GM18868 (cell line): ENCODE measurements around the gene APEH.
"Not testable (repeated sequence)": the region's sequence is repeated elsewhere in the genome, so short reads cannot be mapped to it uniquely, and the experiment has no call there.

Experiments used
- ATAC-seq: cut with Tn5 transposase; IDR thresholded peaks from one replicate; pipeline ENCODE4 v1.9.1; 2021; ENCODE audit warnings: mild to moderate bottlenecking, moderate library complexity; ENCODE audit not compliant: unreplicated experiment

Gene APEH

DNA sequence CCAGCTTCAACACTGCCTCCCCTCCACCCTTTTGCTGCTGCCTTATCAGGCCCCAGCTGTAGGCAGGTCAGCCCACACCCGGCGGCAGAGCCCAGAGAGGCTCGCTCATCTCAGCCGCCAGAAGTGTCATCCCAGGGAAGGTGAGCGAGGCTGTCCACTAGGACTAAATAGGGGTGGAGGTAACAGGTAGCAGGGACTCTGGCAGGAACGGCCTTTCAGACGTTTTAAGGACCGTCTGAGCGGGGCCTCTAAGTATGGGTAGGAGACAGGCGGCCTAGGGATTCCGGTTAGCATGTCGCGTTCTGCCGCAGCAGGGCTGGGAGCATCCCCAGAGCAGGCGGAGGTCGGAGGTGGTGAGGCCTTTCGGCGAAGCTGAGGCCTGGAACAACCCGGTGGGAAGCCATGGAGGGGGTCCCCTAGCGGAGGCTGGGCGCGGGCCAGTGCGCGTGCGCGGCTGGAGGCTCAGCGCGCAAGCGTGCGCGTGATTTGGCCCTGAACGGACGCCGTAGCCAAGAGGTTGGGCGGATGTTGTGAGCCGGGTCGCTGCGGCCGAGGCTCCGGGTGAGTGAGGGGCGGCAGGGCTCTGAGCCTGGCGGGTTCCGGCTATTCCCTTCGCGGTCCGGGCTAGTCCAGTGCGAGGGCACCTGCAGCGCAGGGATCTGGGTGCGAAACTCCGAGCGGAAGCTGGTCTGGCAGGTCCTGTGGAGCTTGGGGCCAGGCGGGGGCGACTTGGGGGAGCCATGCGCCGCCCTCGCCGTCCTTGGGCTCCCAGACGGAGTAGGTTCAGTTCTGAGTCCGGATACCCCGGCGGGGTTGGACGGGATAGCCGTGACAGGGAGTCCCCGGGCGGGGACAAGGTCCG is 15.1 kb downstream of the APEH start, which contains the start of the genes MST1 and RNF123:
Gene MST1, minus strand, starts transcription at position 429 of the 862 bp plus-strand sequence. CDS start 783 bp downstream, outside the sequence.
Gene RNF123, plus strand, starts transcription at position 512 of the 862 bp plus-strand sequence. CDS start 1,609 bp downstream, outside the sequence.
- ATAC-seq: peak; percentile 59

GRCh38 chr3:49689908-49690624 is 15.9 kb downstream of the APEH start:
- ATAC-seq: peak; percentile 5

DNA sequence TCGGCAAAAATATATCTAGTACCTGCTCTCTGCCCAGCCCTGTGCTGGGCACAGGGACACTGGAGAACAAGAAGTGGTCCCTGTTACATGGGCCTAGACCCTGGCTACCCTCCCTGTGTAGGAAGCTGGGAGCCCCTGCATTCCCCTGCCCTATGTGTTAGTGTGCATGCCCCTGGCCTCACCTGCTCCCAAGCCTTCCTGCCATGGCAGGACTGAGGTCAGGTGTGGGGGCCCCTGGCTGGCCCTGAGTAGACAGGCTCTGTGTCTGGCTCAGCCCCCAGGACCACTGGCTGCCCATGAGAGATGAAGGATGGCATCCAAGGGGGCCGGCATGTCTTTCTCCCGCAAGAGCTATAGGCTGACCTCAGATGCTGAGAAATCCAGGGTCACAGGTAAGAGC is 16.7 kb downstream of the APEH start:
- not testable (repeated sequence) for ATAC-seq

GRCh38 chr3:49691481-49691880 is 17.3 kb downstream of the APEH start:
- not testable (repeated sequence) for ATAC-seq

DNA sequence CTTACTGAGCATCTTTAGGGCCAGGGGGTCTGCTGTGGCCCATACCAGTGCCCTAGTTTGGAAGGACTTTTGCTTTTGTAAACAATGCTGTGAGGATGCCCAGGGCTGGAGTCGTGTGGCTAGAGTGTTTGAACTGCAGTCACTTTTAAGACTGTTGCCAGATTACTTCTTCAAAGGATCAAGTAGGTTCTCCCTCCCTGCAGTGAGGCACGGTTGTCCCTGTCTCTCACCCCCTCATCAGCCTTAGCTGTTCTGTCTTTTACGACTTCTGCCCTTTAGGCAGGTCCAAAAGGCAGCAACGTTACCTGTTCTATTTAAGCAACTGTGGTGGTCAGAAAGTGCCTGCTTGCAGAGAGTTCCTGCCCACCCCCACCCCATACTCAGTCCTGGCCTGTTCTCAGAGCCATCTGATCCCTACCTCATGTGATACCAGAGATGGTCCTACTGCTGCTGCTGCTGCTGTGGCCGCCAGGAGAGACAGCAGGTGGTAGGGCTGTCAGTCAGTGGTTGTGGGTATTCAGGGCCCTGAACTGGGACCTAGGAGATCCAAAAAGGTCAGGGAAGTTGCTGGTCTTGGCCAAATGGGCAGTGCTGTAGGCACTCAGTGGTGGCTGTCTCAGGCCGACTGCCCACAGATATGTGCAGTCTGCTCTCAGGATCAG is 20.4 kb downstream of the APEH start:
- not testable (repeated sequence) for ATAC-seq

DNA sequence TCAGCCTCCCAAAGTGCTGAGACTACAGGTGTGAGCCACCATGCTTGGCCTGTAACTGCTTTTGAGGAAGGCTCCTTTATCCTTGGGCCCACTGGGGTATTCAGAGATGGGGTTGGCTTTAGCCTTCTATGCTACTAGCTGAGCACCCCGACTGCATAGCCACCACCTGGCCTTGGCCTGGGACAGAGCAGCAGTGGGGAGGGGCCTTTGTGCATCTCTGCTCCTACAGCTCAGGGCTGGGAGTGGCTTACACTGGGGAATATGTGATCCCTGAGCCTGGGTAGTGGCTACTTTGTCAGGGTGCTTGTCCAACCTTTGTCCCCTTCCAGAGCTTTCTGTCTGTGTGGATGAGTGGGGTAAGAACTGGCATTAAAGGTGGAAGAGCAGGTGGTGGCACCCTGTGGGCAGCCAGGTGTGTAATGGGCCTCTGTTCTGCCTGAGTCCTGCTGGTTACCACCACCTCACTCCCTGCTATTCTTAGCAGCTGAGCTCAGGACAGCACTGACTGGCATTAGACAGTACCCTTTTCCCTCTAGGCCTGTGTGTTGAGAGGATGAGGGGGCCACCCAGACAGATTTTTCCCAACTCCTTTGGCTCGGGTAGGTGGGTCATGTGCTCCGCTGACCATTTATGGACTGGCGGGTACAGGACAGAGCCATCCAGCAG is 21.3 kb downstream of the APEH start:
- ATAC-seq: not testable (repeated sequence)

DNA sequence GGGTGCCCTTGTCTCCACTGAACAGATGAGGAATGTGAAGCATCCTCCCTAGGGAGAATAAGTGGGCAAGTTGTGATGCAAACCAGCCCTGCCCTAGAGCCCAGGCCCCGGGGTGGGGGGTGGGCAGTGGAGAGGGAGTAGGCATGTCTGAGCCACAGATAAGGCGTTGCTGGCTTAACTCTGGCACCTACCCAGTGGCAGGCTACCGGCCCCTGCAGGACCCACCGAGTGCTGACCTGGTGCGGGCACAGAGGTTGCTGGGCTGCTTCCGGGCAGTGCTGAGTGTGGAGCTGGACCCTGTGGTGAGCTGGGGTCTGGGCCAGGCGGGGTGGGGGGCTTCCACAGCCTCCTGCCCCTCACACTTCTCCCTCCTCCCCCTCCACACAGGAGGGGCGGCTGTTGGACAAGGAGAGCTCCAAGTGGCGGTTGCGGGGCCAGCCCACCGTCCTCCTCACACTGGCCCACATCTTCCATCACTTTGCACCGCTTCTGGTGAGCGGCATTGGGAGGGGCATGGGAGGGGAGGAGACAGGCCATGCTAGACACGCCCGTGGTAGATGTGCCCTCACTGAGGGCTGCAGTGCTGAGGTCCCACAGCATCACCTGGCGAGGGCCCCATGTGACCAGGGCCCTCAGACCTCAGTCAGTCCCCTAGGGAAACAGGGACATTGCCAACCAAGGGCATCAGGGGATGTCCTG is 25.3 kb downstream of the APEH start:
- no peak for ATAC-seq

DNA sequence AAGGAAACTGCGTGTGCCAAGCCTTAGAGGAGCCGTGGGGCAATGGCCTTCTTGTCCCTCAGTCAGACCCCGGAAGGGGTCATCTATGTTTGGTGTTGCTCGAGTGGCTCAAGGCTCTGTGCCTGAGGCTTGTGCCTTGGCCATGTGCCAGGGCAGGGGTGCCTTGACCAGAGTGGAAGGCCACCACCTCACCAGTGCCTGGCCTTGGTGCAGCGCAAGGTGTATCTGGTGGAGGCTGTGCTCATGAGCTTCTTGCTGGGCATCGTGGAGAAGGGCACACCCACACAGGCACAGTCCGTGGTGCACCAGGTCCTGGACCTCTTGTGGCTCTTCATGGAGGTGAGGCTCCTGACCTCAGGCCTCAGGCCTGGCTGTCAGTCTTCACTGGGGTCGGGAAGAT is 25.9 kb downstream of the APEH start:
- no peak for ATAC-seq

GRCh38 chr3:49700453-49701128 is 26.4 kb downstream of the APEH start:
- ATAC-seq: no peak

DNA sequence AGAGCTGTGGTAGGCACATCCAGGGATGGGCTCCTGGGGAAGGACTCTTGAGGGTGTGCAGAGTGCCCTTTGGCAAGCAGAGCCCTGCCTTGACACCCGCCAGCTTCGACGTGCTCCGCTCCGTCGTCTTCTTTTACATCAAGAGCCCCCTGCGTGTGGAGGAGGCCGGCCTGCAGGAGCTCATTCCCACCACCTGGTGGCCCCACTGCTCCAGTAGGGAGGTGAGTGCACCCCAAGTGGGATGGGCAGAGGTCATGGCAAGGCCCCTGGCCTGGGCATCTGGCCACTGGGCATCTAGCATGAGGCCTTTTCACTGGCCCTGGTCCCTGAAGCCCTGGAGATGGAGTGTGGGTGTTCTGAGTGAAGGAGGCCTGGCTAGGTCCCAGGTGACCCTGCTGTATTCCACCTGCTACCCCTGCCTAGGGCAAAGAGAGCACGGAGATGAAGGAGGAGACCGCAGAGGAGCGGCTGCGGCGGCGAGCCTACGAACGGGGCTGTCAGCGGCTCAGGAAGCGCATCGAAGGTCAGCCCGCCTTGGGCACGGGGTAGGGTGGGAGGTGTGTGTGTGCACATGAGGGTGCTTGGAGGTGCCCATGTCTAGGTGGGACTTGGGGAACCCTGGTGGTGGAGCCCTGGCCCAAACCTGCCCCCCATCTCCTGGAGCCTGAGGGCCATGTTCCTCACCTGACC is 27.4 kb downstream of the APEH start:
- ATAC-seq: no peak

DNA sequence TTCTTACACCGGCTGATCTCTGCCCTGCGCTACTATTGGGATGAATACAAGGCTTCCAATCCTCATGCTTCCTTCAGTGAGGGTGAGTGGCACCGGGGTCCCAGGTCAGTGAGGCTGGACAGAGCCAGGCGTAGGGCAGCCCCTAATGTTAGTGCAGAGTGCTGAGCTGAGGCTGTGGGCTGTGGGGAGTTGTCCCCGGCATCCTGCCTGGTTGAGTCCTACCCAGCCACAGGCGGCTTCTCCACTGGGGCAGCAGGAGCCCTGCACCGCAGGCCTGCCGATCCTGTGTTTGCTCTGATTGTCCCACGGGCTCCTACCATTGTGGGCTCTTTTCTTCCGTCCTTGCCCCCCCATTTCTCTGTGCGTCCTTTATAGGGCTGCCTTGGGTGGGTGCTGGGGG is 28.5 kb downstream of the APEH start:
- no peak for ATAC-seq

DNA sequence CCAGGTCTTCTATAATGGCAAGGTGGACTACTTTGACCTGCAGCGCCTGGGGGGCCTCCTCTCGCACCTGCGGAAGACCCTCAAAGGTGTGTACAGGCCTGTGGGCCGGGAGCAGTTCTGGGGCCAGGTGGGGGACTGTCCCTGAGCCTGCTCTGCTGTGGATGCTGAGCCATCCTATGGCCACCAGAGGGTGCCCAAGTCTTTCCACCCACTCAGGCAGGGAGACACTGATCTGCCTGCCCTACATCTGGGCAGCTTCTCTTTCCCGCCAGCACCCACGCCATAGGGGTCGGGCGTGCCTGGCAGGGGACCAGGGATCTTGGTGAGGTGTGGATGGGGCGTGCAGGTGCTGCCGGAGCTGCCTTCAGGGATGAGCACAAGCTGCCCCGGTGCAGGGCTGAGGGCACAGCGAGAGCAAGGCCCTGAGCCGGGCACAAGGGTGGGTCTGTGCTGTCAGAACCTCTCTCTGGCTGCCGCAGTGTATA is 29.3 kb downstream of the APEH start:
- ATAC-seq: peak; percentile 82

DNA sequence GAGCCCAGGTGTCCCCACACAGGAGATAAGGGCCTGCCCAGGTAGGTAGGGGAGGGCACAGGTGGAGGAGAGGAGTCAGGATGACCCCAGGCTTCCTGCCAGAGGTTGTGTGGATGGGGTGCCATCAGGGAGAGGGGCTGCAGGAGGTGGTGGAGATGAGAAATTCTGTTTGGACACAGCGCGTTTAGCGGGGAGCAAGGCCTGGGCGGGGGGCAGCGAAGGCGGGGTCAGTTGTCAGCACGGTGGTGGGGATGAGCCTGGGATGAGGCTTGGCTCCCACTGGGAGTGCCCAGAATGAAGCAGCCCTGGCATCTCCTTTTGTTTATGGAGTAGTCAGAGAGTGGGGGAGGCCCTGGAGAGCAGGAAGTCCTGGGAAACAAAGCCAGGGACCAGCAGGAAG is 29.8 kb downstream of the APEH start:
- ATAC-seq: no peak

GRCh38 chr3:49704629-49705028 is 30.5 kb downstream of the APEH start:
- ATAC-seq: no peak

DNA sequence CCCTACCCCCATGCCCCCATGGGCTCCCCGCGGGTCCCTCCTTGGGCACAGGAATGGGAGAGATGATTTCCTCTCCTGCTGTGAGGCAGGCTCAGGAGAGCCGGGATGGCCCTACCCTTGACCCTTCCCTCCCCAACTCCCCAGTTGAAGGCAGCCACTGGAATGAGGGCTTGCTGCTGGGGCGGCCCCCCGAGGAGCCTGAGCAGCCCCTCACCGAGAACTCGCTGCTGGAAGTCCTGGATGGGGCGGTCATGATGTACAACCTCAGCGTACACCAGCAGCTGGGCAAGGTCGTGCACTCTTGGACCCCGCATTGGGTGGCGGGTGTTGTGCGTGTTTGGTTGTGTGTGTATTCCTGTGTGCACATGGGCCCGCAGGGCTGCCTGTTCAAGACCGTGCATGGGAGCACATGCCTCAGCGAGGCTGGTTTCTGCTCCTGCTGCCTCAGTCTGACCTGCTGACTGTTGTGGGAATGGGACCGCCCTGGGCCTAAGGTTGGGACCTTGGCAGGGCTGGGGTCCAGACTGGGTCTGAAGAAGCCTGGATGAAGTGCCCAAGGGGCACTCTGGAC is 31.3 kb downstream of the APEH start:
- no peak for ATAC-seq

GRCh38 chr3:49706456-49707112 is 32.4 kb downstream of the APEH start:
- ATAC-seq: no peak

DNA sequence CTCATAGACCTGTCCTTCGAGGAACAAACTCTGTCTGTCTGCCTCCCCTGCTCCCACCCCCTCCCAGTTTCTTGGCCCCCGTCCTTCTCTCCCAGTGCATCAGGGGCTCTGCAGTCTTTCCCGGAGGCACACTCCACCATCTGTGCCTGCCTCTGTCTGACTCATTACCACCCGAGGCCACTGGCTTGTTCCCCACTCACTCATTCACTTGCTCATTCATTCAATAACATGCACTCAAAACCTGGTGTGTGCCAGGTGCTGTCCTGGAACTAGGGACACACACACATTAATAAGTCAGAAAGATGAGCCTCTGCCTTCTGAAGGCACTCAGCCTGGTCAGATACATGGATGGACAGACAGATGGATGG is 32.9 kb downstream of the APEH start:
- ATAC-seq: no peak

GRCh38 chr3:49709852-49710251 is 35.7 kb downstream of the APEH start:
- ATAC-seq: no peak
